ENCODE data around the gene ZBTB46. TPM values are rescaled to one million over a fixed set of nuclear protein-coding genes. Genes with fewer than 3 reads are reported as not detected.

ZBTB46 gene
- total RNA-seq, 1 experiment from 2014 or later, result 27.1 TPM

GRCh38 chr20:63768591-63769515, 62.2 kb downstream of the ZBTB46 start:
- Histone ChIP-seq H2BK20ac (ENCODE audit: low read depth, low read length, poor library complexity, severe bottlenecking) (no peak overlapping the region), H3K14ac (ENCODE audit: insufficient read depth, low read length) (no peak overlapping the region; the same call in 1 of the 2 replicates), H3K4ac (ENCODE audit: low read depth, low read length) (no peak overlapping the region), H3K9ac (ENCODE audit: extremely low read depth, insufficient read length, low read length) (no peak overlapping the region), H3T11ph (ENCODE audit: low read length) (no peak overlapping the region), H3K18ac (ENCODE audit: insufficient read length, low read depth, low read length) (no peak overlapping the region), H4K91ac (ENCODE audit: insufficient read length, low read depth, low read length) (no peak overlapping the region), H2AFZ (ENCODE audit: low read length) (no peak overlapping the region), H3K9me3 (ENCODE audit: control insufficient read depth, low read depth, low read length) (no peaks in the 10 kb centered on the region), H3K56ac (ENCODE audit: insufficient read length, low read depth, low read length) (no peak overlapping the region), H3K4me1 (ENCODE audit: insufficient read depth, low read length) (no peaks in the 10 kb centered on the region), H3K27ac (ENCODE audit: insufficient read length, low read depth, low read length) (no peak overlapping the region), H3K27me3 (ENCODE audit: insufficient read depth, low read length) (no peaks in the 10 kb centered on the region), H2BK12ac (ENCODE audit: insufficient read length, low read depth, low read length) (no peak overlapping the region), H3K79me2 (ENCODE audit: insufficient read depth, low read length) (no peaks in the 10 kb centered on the region), H3K23me2 (ENCODE audit: insufficient read length, low read depth, low read length, poor library complexity, severe bottlenecking) (no peaks in the 10 kb centered on the region), H3K23ac (ENCODE audit: insufficient read length, low read depth, low read length) (no peak overlapping the region), H2BK15ac (ENCODE audit: low read depth, low read length) (no peak overlapping the region), H4K5ac (ENCODE audit: insufficient read length, low read depth, low read length) (no peak overlapping the region), H3K4me2 (ENCODE audit: insufficient read depth, insufficient read length, low read length) (no peak overlapping the region), H4K8ac (replicated peaks; ENCODE audit: insufficient read length, low read depth, low read length) (no peak overlapping the region), H2AK5ac (ENCODE audit: insufficient read length, low read length) (no peak overlapping the region), H3K79me1 (ENCODE audit: insufficient read depth, low read depth, low read length, poor library complexity, severe bottlenecking) (no peaks in the 10 kb centered on the region), H2BK5ac (ENCODE audit: insufficient read length, low read length) (no peak overlapping the region), H2BK120ac (ENCODE audit: low read depth, low read length, poor library complexity, severe bottlenecking) (no peak overlapping the region), H4K20me1 (ENCODE audit: control insufficient read depth, insufficient read depth, insufficient read length) (no peaks in the 10 kb centered on the region)
- TF ChIP-seq CTCF (conservative IDR thresholded peaks at IDR 0.05), result no peak
- Mint-ChIP-seq H3K27ac (peak overlapping the region in 1 of 3 experiments; percentile 57; a peak in 1 of 7 replicates), H3K9me3 (no peaks in the 10 kb centered on the region), H3K36me3 (ENCODE audit: insufficient read depth in 1 of 3, low read depth in 3 of 3) (peaks cover 1 to 38% (median 28%) of the 10 kb centered on the region in 3 experiments; a peak in 5 of 7 replicates), H3K27me3 (ENCODE audit: low read depth) (no peaks in the 10 kb centered on the region; the same call in 1 of the 2 replicates), H3K4me3 (no peak overlapping the region), H3K4me1 (no peaks in the 10 kb centered on the region)
- DNase-seq, result peak; percentile 21
- WGBS (ENCODE audit: extremely low coverage, insufficient read length, low lambda C conversion rate), result no CpG with 5 or more reads among the region's 26 CpGs
